Activated naive CD4-positive, alpha-beta T cell treated with Interleukin-2 at 50 U/mL for 16 hours (primary cell): Measurements from ENCODE around the gene UHRF2.
"Not testable (repeated sequence)": the region's sequence is repeated elsewhere in the genome, so short reads cannot be mapped to it uniquely, and the experiment has no call there.

ENCODE experiments used
- DNase-seq: peaks from one replicate; pipeline ENCODE4 v3.0.0-alpha.2; 2020

Gene UHRF2

GRCh38 chr9:6431038-6431437 is 18.0 kb downstream of the UHRF2 start:
- DNase-seq = no peak

DNA sequence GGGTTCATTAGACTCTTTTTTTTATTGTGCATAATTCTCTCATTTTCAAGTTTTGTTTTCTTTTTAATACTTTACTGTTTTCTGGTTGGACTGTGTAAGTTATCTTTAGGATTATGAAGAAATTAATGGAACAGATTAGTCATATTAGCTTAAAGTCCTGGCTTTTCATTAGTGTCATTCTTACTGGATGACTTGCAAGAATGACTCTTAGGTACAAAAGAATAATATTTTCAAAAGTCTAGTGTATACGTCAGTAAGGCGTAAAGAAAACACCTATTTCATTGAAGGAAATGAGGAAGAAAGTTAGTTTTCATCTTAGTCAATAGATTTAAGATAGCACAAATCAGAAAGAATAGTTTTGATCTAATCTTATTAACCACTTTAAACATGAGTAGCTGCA is 20.4 kb downstream of the UHRF2 start:
- no peak for DNase-seq

DNA sequence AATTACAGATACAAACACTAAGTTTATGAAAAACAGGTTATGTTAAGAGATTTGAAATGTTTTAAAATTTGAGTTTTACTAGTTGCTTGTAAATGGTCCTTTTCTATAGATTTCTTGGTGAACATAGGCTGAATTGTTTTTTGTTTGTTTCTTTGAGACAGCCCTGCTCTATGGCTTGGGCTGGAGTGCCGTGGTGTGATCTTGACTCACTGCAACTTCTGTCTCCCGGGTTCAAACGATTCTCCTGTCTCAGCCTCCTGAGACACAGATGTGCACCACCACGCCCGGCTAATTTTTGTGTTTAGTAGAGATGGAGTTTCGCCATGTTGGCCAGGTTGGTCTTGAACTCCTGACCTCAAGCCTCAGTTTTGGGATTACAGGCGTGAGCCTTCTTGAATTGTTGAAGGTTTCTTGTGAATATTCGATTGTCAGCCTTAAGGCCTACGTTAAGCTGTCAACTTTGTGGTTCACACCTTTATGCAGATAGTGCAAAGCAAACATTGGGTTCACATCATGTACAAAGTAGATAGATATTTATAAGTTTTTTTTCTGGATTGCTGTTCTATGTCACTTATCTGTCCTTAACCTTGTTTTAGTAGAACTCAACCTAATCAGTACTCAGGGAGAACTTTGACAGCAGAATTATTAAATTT is 26.2 kb downstream of the UHRF2 start:
- DNase-seq = no peak

GRCh38 chr9:6440405-6440804 is 27.4 kb downstream of the UHRF2 start:
- no peak for DNase-seq

- DNase-seq = no peak
Measured at GRCh38 chr9:6441269-6441668, 28.3 kb downstream of the UHRF2 start.

DNA sequence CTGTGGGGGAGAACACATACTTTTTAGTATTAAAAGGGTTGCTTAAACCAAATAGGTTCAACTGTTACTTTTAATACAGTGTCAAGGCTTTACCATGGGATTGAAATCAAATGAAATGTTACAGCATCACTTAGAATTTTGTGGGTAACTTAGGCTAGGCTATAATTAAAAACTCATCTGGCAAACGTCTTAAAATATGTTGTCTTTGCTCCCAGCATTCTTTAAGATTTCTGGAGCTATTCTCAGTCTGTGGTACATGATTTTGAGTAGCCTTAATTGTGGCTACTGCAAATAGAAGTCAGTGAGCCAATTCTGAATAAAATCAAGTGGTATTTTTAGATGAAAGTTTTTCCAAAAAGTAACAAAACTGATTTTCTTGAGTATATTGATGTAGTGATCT is 30.7 kb downstream of the UHRF2 start:
- DNase-seq = no peak

DNA sequence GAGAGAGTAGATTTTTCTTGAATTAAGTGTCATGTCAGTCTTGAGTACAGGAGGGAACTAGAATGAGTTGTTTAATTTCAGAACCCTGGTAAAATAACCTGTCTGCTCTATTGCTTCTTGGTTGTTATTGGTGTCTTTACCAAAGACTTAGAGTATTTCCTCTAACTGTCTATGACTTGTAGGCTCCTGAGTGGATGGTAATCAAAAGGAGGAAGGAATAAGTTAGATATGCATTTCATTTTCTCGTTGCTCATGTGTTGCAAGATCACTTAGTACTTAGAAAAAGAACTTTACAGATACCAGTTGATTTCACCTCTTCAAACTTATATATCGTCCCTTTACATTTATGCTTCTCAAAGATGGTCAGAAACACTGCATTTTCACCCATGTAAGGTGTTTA is 31.1 kb downstream of the UHRF2 start:
- no peak for DNase-seq

GRCh38 chr9:6449086-6449485 is 36.1 kb downstream of the UHRF2 start:
- no peak for DNase-seq

- DNase-seq = no peak
Measured at GRCh38 chr9:6449645-6450044, 36.6 kb downstream of the UHRF2 start.

DNA sequence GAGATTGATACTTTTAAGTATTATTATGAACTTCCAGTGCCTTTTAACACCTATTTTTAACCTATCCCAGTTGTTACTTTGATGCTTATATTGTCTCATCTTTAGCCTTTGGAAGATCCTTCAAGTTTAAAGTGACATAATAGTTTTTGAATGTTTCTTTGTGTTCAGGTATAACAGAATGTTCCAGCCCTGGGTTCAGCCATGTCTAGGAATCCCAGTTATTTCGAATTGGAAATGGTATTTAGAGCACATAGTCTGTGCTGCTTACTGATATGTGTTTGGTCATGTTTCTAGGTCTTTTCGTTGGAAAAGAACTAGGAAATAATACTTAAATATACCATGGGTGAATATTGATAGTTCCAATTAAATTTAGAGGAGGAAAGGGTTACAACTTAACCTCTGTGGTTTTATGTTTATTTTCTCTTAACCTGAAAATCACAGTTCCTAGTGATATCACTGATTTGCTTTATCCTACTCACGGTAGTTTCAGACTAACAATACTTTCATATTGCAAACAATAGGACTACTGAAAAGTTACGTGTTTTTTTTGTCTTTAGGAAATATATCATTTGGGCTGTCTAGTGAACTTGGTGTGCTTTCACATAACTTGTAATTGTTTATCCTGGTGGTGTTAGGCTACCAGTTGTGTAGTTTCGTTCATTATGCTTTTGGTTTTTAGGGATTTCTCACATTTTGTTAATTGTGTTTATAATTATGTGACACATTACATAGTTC is 37.8 kb downstream of the UHRF2 start:
- DNase-seq = no peak

- DNase-seq = not testable (repeated sequence)
Measured at GRCh38 chr9:6455292-6455691, 42.3 kb downstream of the UHRF2 start.

GRCh38 chr9:6458704-6459103 is 45.7 kb downstream of the UHRF2 start:
- not testable (repeated sequence) for DNase-seq

- DNase-seq = no peak
Measured at GRCh38 chr9:6459718-6460117, 46.7 kb downstream of the UHRF2 start.

DNA sequence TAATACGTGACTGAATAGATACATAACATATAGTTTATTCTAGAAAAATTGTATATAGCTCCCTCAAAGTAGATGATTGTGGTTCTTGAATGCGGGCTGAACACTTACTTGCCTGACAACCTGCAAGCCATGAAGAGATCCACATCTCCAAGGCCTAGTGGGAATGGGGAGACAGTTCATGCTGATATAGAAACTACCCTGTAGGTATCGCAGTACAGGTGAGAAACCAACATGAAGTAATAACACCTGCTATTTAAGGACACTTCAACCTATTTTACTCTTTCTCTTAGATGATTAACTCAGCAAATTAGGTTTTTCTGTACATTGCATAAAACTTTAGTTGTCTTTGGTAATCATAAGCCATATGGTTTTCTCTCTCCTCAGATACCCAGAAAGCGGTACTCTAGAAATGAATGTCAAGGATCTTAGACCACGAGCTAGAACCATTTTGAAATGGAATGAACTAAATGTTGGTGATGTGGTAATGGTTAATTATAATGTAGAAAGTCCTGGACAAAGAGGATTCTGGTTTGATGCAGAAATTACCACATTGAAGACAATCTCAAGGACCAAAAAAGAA is 47.3 kb downstream of the UHRF2 start:
- DNase-seq = no peak

DNA sequence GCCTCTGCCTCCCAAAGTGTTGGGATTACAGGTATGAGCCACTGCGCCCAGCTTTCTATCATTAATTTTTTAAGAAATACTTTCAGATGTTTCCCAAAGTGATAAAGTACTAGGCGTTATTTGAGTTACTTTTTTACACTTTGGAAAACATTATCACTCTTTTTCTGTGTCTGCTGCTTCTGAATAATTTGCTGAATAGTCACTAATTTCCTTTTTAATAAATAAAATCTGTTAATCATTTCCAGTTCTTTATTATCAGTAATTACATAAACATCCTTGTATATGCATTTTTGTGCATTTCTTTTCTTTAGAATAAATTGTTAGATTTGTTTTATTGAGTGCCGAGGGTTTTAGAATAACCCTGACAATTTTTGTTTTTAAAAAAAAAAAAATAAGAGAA is 48.6 kb downstream of the UHRF2 start:
- DNase-seq = no peak

- DNase-seq = no peak
Measured at GRCh38 chr9:6467006-6467625, 54.1 kb downstream of the UHRF2 start.

DNA sequence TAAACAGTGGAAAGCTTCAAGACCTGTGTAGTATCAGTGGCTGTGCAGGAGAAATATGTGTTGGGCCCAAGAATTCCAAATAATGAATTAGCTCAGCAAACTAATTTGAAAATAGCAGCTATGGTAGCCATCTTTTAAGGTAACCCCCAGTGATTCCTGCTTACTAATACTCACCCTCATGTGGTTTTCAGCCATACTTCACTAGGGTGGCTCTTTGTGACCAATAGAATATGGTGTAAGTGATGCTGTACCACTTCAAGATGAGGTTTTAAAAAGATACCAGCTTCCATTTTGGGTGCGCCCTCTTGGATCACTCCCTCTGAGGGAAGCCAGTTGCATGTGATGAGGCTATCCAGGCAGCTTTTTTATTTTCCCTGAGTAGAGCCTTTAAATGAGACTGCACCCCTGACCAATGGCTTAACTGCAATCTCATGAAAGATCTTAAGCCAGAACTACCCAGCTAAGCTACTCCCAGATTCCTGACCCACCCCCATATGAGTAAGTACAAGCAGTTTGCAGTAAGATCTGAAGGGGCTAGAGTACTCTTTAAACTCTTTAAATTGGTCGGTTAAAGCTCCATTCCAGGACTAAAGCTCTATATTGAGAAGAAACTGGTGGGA is 58.3 kb downstream of the UHRF2 start:
- no peak for DNase-seq

DNA sequence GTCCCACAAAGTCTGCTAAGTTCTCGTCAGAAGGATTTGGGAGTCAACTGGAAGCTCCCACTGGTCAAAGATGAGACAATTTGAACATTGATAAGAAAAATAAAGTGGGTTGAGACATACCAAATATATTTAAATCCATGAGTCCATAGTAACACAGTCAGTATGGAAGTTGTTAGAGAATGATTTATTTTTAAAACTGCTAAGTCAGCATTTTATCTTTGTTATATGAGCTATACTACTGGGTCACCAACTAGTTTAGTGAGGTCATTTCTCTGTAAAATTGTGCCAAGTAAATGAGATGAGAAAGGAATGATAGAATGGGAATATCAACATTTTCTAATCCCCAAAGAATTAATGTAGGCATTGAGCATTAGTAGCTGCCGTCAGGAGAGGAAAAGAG is 60.2 kb downstream of the UHRF2 start:
- no peak for DNase-seq

GRCh38 chr9:6479959-6480358 is 67.0 kb downstream of the UHRF2 start:
- no peak for DNase-seq

- no peak for DNase-seq
Measured at GRCh38 chr9:6484210-6484609, 71.2 kb downstream of the UHRF2 start.

DNA sequence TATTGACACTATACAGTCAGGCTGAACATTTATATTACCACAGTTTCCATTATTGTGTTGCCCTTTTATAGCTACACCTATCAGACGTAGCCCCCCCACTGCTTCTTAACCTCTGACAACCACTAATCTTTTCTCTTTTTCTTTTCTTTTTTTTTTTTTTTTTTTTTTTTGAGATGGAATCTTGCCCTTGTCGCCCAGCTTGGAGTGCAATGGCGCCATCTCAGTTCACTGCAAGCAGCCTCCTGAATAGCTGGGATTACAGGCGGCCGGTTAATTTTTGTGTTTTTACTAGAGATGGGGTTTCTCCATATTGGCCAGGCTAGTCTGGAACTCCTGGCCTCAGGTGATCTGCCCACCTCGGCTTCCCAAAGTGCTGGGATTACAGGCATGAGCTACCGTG is 75.4 kb downstream of the UHRF2 start:
- DNase-seq = no peak

DNA sequence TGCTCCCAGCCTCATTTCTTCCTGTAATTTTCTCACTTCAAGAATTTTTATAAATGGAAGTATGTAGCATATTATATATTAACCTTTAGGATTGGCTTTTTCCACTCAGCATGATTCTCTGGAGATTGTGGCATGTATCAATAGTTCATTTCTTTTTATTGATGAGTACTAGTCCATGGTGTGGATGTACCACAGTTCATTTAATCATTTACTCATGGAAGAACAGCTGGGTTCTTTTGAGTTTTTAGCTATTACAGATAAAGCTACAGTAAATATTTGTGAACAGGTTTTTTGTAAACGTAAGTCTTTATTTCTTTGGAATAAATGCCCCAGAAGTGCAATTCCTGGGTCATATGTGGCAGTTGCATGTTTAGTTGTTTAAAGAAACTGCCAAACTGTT is 76.1 kb downstream of the UHRF2 start:
- no peak for DNase-seq

DNA sequence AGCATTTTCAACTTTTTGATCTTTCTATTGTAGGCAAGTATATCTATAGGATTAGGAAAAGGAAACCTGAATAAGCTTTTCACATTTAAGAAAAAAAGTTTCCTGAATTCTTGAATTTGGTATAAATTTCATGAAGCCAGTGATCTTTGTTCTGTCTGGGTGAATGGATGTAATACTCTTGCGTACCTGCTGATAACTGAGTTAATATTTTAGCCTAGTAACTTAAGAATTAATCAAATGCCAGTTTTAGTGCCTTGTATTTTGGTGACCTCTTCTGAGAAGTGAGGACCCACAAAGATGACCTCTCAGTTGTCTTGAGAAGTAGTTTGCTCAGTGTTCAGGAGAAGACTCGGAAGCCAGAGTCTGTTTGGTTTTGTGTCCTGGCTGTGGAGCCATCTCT is 77.9 kb downstream of the UHRF2 start:
- DNase-seq = no peak

- no peak for DNase-seq
Measured at GRCh38 chr9:6495466-6495865, 82.5 kb downstream of the UHRF2 start.
